Measurements from ENCODE around the gene CSPG4. TPM values are rescaled to one million over a fixed set of nuclear protein-coding genes. Genes with fewer than 3 reads are reported as not detected.

The CSPG4 gene
- total RNA-seq, 1 donor from 2014 or later = 0.79 TPM

DNA sequence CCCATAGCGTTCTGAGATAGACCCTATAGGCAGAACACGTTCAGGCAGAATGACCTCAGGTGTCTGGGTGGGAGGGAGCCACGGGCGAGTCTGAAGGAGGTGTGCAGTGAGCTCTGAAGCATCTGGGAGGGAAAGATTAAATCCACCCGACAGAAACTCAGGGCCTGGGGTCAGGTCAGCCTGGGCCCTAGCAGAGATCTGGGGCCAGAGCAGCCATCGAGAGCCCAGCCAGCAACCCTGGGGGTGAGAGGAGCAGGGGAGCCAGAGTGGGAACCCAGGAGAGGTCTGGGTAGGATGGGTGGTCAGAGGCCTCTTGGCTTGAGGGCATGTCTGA lies 42.8 kb downstream of the CSPG4 start:
- Histone ChIP-seq H3K4me3 (ENCODE audit: low read depth, low read length) (no peak overlapping the region), H3K36me3 (ENCODE audit: control insufficient read depth, insufficient read depth, low read length) (peaks cover 1% of the 10 kb centered on the region), H3K27me3 (ENCODE audit: control insufficient read depth, insufficient read depth, low read length) (no peaks in the 10 kb centered on the region)
- DNase-seq (ENCODE audit: low read depth) (no peak), FAIRE-seq (no peak)
- TF ChIP-seq, protein P1, sequence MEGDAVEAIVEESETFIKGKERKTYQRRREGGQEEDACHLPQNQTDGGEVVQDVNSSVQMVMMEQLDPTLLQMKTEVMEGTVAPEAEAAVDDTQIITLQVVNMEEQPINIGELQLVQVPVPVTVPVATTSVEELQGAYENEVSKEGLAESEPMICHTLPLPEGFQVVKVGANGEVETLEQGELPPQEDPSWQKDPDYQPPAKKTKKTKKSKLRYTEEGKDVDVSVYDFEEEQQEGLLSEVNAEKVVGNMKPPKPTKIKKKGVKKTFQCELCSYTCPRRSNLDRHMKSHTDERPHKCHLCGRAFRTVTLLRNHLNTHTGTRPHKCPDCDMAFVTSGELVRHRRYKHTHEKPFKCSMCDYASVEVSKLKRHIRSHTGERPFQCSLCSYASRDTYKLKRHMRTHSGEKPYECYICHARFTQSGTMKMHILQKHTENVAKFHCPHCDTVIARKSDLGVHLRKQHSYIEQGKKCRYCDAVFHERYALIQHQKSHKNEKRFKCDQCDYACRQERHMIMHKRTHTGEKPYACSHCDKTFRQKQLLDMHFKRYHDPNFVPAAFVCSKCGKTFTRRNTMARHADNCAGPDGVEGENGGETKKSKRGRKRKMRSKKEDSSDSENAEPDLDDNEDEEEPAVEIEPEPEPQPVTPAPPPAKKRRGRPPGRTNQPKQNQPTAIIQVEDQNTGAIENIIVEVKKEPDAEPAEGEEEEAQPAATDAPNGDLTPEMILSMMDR (IDR thresholded peaks at IDR 0.05; ENCODE audit: insufficient read depth, low read length, severe bottlenecking) = no peak

DNA sequence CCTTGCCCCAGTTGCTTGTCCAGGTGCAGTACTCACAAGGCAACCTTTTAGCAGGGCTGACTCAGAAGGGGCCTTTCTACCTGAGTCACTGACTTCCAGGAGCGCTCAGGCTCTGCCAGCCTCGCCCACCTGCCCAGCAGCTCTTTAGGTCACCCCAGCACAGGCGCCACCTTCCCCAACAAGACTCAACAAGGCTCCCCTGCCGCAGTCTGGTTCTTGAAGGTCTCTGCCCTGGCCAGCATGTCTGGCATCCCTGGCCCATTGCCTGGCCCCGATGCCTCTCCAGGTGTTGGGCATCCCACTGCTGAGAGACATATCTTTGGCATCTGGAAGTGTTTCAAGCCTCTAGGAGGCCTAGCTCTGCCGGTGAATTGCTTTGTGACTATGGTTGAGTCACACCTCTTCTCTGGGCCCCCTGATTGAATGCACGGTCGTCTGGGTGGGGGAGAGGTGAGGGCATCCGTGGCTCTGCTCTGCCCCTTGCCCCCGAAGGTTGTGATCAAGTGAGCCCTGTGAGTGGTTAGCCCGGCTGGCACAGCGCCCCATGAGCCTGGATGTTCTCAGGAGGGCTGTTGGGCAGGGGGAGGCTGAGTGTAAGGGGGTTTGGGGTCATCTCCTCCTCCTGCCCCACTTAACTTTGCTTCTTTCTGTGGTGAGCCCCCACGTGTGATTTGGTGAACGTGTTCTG lies 43.3 kb downstream of the CSPG4 start:
- Histone ChIP-seq H3K27me3 (ENCODE audit: control insufficient read depth, insufficient read depth, low read length) (no peaks in the 10 kb centered on the region), H3K36me3 (ENCODE audit: control insufficient read depth, insufficient read depth, low read length) (peaks cover 1% of the 10 kb centered on the region), H3K4me3 (ENCODE audit: low read depth, low read length) (no peak overlapping the region)
- peak; percentile 84 for FAIRE-seq
- TF ChIP-seq, protein P1 (IDR thresholded peaks at IDR 0.05; ENCODE audit: insufficient read depth, low read length, severe bottlenecking) = no peak
- DNase-seq (ENCODE audit: low read depth) = peak; percentile 99

DNA sequence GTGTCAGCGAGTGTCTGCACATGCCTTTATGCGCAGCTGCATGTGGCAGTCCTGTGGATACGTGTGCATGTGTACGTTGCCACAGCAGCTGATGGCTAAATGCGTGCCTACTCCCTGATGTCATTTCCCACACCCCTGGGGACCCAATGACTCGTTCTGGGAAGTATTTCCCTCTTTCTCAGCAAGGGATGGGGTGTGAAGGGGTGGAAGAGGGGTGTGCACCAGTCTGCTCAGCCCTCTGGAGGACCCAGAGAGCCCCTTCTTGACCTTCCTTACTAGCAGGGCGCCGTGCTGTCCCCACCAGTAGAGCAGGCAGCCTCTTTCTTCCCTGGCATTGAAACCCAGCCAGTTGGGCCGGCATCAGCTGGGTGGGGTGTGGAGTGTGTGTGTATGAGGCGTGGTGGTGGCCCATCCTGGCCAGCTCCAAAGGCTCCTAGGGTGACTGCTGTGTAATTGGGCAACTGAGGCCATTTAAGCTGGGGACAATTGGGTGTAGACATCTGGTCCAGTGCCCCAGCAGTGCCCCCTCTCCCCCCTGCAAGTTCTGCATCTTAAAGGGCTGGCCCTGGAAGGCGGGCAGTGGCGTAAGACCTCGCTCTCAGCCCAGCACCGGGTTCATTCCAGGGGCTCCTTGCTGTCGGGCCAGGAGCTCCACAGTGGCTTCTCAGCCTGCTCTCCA lies 45.7 kb downstream of the CSPG4 start:
- peak; percentile 100 for DNase-seq (ENCODE audit: low read depth)
- FAIRE-seq = no peak

DNA sequence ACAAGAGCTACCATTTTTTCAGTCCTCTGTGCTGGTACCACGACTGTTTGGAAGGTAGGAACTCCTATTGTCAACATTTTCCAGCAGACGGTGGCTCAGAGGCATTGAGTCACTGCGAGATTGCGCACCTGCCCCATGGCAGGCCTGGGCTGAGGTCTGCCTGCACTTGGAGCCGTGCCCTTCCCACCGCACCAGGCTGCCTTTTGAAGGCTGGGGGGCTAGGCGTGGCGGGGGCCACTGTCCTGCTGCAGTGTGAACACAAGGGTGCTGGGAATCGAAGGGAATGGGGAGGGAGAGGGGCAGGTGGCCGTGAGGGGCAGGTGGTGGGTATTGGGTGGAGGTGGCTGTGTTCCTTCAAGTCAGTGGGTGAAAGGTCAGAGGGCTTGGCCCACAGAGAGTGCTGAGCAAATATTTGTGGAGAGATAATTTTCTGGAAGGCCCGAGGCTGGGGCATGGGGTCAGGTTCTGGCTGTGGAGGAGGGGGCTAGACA lies 48.7 kb downstream of the CSPG4 start:
- Histone ChIP-seq H3K27me3 (ENCODE audit: control insufficient read depth, insufficient read depth, low read length) (no peaks in the 10 kb centered on the region), H3K36me3 (ENCODE audit: control insufficient read depth, insufficient read depth, low read length) (peaks cover 1% of the 10 kb centered on the region), H3K4me3 (ENCODE audit: low read depth, low read length) (no peak overlapping the region)
- TF ChIP-seq, protein P1 (IDR thresholded peaks at IDR 0.05; ENCODE audit: insufficient read depth, low read length, severe bottlenecking) = no peak
- DNase-seq (ENCODE audit: low read depth) = peak; percentile 73
- FAIRE-seq = no peak

More for the DNA sequence above, 45.7 kb downstream of the CSPG4 start:
- Histone ChIP-seq H3K36me3 (ENCODE audit: control insufficient read depth, insufficient read depth, low read length) (peaks cover 1% of the 10 kb centered on the region), H3K4me3 (ENCODE audit: low read depth, low read length) (no peak overlapping the region), H3K27me3 (ENCODE audit: control insufficient read depth, insufficient read depth, low read length) (no peaks in the 10 kb centered on the region)
- TF ChIP-seq, protein P1 (IDR thresholded peaks at IDR 0.05; ENCODE audit: insufficient read depth, low read length, severe bottlenecking) = no peak

DNA sequence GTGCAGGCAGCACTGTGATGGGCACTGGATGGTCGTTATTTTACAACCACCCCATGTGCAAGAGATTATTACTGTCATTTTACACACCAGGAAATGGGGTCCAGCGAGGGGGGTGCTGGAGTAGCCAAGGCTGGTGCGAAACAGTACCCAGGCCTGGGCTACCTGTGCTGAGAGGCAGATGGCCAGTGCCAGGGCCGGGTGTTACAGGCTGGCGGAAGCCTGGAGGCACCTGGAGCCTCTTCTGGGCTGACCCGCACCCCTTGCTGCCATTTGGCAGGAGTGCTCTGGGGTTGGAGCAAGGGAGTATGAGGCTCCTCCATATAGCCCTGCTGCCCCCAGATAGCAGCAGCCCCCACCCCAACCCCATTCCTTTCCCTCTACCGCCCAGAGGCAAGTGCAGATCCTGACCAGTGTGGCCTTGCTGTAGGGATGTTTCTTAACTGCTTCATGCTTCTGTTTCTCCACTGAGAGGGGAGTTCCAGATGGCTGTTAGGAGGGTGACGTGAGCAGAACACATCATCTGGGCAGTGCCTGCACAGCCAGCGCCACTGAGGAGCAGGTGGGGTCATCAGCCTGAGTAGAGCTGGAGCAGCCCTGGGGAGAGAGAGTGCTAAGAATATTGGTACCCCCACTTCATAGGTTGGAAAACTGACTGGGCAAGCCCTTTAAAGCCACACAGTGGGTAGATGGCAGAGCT lies 49.7 kb downstream of the CSPG4 start:
- Histone ChIP-seq H3K27me3 (ENCODE audit: control insufficient read depth, insufficient read depth, low read length) (no peaks in the 10 kb centered on the region), H3K4me3 (ENCODE audit: low read depth, low read length) (no peak overlapping the region), H3K36me3 (ENCODE audit: control insufficient read depth, insufficient read depth, low read length) (peaks cover 4% of the 10 kb centered on the region)
- TF ChIP-seq, protein P1 (IDR thresholded peaks at IDR 0.05; ENCODE audit: insufficient read depth, low read length, severe bottlenecking) = no peak
- no peak for FAIRE-seq
- no peak for DNase-seq (ENCODE audit: low read depth)

Data from bronchial epithelial cell (primary cell).